A549 (cell line): ENCODE results near the gene PXDC1. TPM values are rescaled to one million over a fixed set of nuclear protein-coding genes. Genes with fewer than 3 reads are reported as not detected.

Experiments used
- ATAC-seq, 2 experiments: fragments of 200-7000 bp in 1 of 2; fragments of >200 bp in 1 of 2; cut with Nextera tagmentation in 1 of 2; cut with Tn5 transposase in 1 of 2; 3 replicates each; pipeline versions ENCODE4 v1.8.0 to v1.9.1; 2018 to 2020; ENCODE audit warnings: mild to moderate bottlenecking in 1 of 2, moderate library complexity in 1 of 2
- CTCF ChIA-PET: fragments of 300-600 bp; sonication (Branson Sonifier 250); formaldehyde crosslinking; extraction: SDS; loops from one replicate; lab custom pipeline; 2021; ENCODE audit warnings: antibody characterized with exemption, inconsistent platforms; lab: Yijun Ruan, JAX
- POLR2A ChIA-PET: fragments of 350-600 bp; formaldehyde crosslinking; extraction: SDS; loops from one replicate; lab custom pipeline; 2021; ENCODE audit warnings: antibody characterized with exemption, inconsistent platforms; lab: Yijun Ruan, JAX
- DNase-seq, 2 experiments: peaks; one replicate each; pipeline versions ENCODE4 v3.0.0 to v3.0.0-alpha.2; 2011 to 2016; ENCODE audit warnings: low read depth in 1 of 2, low spot score in 1 of 2
- FAIRE-seq: peaks from 2 replicates; lab custom pipeline; 2011; peaks lifted over from hg19 to GRCh38; lab: Jason Lieb, UNC
- H3K27ac ChIP-seq, 2 experiments: fragments of >200 bp; sonication (Bioruptor Twin); formaldehyde crosslinking; 3 replicates each; pipeline ENCODE4 v1.5.1; 2016 to 2017
- H3K4me1 ChIP-seq: fragments of >200 bp; sonication (Bioruptor Twin); formaldehyde crosslinking; 3 replicates; pipeline ENCODE4 v1.6.1; 2016
- H3K4me2 ChIP-seq: fragments of >200 bp; sonication (Bioruptor Twin); formaldehyde crosslinking; 3 replicates; pipeline ENCODE4 v1.6.1; 2016
- H3K4me3 ChIP-seq: fragments of >200 bp; sonication (Bioruptor Twin); formaldehyde crosslinking; 3 replicates; pipeline ENCODE4 v1.5.1; 2016
- H3K9me3 ChIP-seq: fragments of >200 bp; sonication (Bioruptor Twin); formaldehyde crosslinking; 3 replicates; pipeline ENCODE4 v1.6.1; 2016
- BHLHE40 ChIP-seq: IDR thresholded peaks from 2 replicates; pipeline ENCODE4 v1.6.1; 2012; ENCODE audit warnings: low read depth, low read length, inconsistent platforms
- CBX2 ChIP-seq: fragments of 200-600 bp; sonication (generic); IDR thresholded peaks from 2 replicates; pipeline ENCODE4 v1.6.1; 2016; ENCODE audit warnings: low read depth, mild to moderate bottlenecking, borderline replicate concordance
- CEBPB ChIP-seq, 2 experiments: fragments of >200 bp in 1 of 2; sonication (Bioruptor Twin) in 1 of 2; formaldehyde crosslinking in 1 of 2; IDR thresholded peaks; 2 replicates each; pipeline ENCODE4 v1.6.1; 2012 to 2016
- CHD2 ChIP-seq: fragments of 150-350 bp; IDR thresholded peaks from 2 replicates; pipeline ENCODE4 v1.6.1; 2014; ENCODE audit warnings: low read length; ENCODE audit not compliant: partially characterized antibody
- E2F6 ChIP-seq: IDR thresholded peaks from 2 replicates; pipeline ENCODE4 v1.6.1; 2012; ENCODE audit warnings: low read depth, borderline replicate concordance
- EHF ChIP-seq: fragments of 250-450 bp; sonication (Bioruptor Pico); IDR thresholded peaks from 2 replicates; pipeline ENCODE4 v1.5.0; 2020; ENCODE audit warnings: mild to moderate bottlenecking
- EP300 ChIP-seq, 2 experiments: fragments of >200 bp; sonication (Bioruptor Twin); formaldehyde crosslinking; IDR thresholded peaks; 2 replicates in 1 of 2; 3 replicates in 1 of 2; pipeline ENCODE4 v1.6.1; 2016 to 2017
- GATA3 ChIP-seq: IDR thresholded peaks from 2 replicates; pipeline ENCODE4 v1.6.1; 2012; ENCODE audit warnings: borderline replicate concordance
- HEYL ChIP-seq: fragments of 250-450 bp; sonication (Bioruptor Pico); IDR thresholded peaks from 2 replicates; pipeline ENCODE4 v1.8.0; 2021; ENCODE audit warnings: mild to moderate bottlenecking, moderate library complexity
- HOXB13 ChIP-seq: fragments of 250-450 bp; sonication (Bioruptor Pico); IDR thresholded peaks from 2 replicates; pipeline ENCODE4 v1.5.0; 2020; ENCODE audit warnings: low read depth, mild to moderate bottlenecking, moderate library complexity
- JUN ChIP-seq, 2 experiments: fragments of >200 bp; sonication (Bioruptor Twin); formaldehyde crosslinking; IDR thresholded peaks; 2 replicates in 1 of 2; 3 replicates in 1 of 2; pipeline ENCODE4 v1.6.1; 2016 to 2017
- MYC ChIP-seq: IDR thresholded peaks from 2 replicates; pipeline ENCODE4 v1.6.1; 2012; ENCODE audit warnings: mild to moderate bottlenecking, inconsistent platforms, low read length, improper control_type of control experiment, borderline replicate concordance
- NR3C1 ChIP-seq: fragments of >200 bp; sonication (Bioruptor Twin); formaldehyde crosslinking; IDR thresholded peaks from 3 replicates; pipeline ENCODE4 v1.6.1; 2017
- POLR2A ChIP-seq: IDR thresholded peaks from 2 replicates; pipeline ENCODE4 v1.6.1; 2012; ENCODE audit warnings: mild to moderate bottlenecking, low read length
- POLR2AphosphoS2 ChIP-seq: conservative IDR thresholded peaks from 2 replicates; pipeline ENCODE4 v1.6.1; 2012; ENCODE audit warnings: low read length, improper control_type of control experiment, inconsistent platforms
- RARB ChIP-seq: fragments of 250-450 bp; sonication (Bioruptor Pico); IDR thresholded peaks from 2 replicates; pipeline ENCODE4 v1.8.0; 2021; ENCODE audit warnings: mild to moderate bottlenecking, moderate library complexity
- RCOR1 ChIP-seq: fragments of 150-350 bp; IDR thresholded peaks from 2 replicates; pipeline ENCODE4 v1.6.1; 2014; ENCODE audit warnings: antibody characterized with exemption, low read length, low read depth
- REST ChIP-seq: fragments of 200-600 bp; sonication (generic); IDR thresholded peaks from 2 replicates; pipeline ENCODE4 v1.6.1; 2016; ENCODE audit warnings: antibody characterized with exemption, mild to moderate bottlenecking, moderate library complexity
- ZFP36 ChIP-seq: fragments of 450-650 bp; IDR thresholded peaks from 2 replicates; pipeline ENCODE4 v1.6.1; 2014; ENCODE audit warnings: borderline replicate concordance; ENCODE audit not compliant: partially characterized antibody
- ZSCAN20 ChIP-seq: fragments of 250-450 bp; sonication (Bioruptor Pico); IDR thresholded peaks from 2 replicates; pipeline ENCODE4 v1.8.0; 2022; ENCODE audit warnings: mild to moderate bottlenecking, moderate library complexity
- WGBS: methylation state at CpG from one replicate; pipeline ENCODE4 v1.1.6; 2017; ENCODE audit errors: missing lambda C conversion rate; 5-methylcytosine and 5-hydroxymethylcytosine counted together
- polyA plus RNA-seq, 4 experiments: library from polyadenylated mRNA; depleted of rRNA in 3 of 4; stranded (reverse); fragments of >200 nt; fragmentation: RNase III in 1 of 4; extraction: RNeasy Plus Mini Kit Qiagen cat#74134 plus additional on column Dnase treatment in 1 of 4; gene quantifications; 2 replicates in 3 of 4; 3 replicates in 1 of 4; pipeline ENCODE4 v1.2.3, GENCODE V29; 2011 to 2017
- TF ChIP-seq, protein P1 (sequence below): fragments of 450-650 bp; IDR thresholded peaks from 2 replicates; pipeline ENCODE4 v1.6.1; 2014; ENCODE audit warnings: antibody characterized with exemption
- TF ChIP-seq, protein P2 (sequence below): IDR thresholded peaks from 2 replicates; pipeline ENCODE4 v1.6.1; 2012
- TF ChIP-seq, protein P3 (sequence below): fragments of >200 bp; sonication (Bioruptor Twin); formaldehyde crosslinking; IDR thresholded peaks from 3 replicates; pipeline ENCODE4 v1.5.1; 2016

PXDC1 gene
- polyA plus RNA-seq, 2 of the 4 experiments (the other 2 are of a cell fraction): 2.5 to 6.6 TPM

DNA sequence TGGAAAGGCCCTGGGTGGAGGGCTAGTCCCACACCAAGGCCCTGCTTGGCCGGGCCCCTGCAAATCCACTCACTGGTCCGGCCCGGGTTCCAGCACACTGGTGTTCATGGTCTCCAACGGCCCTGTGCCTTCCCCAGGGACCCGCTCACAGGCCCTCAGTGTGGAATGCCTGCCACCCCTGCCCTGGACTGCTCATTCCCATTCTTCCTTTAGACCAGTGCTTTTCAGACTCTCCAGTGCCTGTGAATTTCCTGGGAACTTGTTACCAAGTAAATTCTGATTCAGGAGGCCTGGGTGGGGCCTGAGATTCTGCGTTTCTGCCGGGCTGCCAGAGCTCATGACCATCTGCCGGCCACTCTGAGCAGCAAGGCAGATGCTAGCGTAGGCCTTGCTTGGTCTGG lies 5.7 kb upstream of the PXDC1 start:
- no peak overlapping the region for H3K4me3 ChIP-seq
- DNase-seq (no peak), ATAC-seq (no peak), FAIRE-seq (no peak)
- TF ChIP-seq RCOR1 (no peak), BHLHE40 (no peak), ZFP36 (no peak)
- TF ChIP-seq, protein P1, sequence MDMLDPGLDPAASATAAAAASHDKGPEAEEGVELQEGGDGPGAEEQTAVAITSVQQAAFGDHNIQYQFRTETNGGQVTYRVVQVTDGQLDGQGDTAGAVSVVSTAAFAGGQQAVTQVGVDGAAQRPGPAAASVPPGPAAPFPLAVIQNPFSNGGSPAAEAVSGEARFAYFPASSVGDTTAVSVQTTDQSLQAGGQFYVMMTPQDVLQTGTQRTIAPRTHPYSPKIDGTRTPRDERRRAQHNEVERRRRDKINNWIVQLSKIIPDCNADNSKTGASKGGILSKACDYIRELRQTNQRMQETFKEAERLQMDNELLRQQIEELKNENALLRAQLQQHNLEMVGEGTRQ: no peak
- ChIA-PET CTCF (interaction anchor here (0.7 to 2.9 kb wide), 3 partner anchors 15 to 220 kb away, joined by 3 to 20 read pairs (median 9); partner anchors contain the start of gene FAM50B), POLR2A (no interaction called here)
- no peak overlapping the region for H3K4me2 ChIP-seq
- no peaks in the 10 kb centered on the region for H3K9me3 ChIP-seq
- 85% methylated on average over 9 of the region's 9 CpGs for WGBS
- H3K27ac ChIP-seq: peak overlapping the region in 1 of 2 experiments; percentile 37; a peak in 1 of 6 replicates
- peaks cover 17% of the 10 kb centered on the region for H3K4me1 ChIP-seq

DNA sequence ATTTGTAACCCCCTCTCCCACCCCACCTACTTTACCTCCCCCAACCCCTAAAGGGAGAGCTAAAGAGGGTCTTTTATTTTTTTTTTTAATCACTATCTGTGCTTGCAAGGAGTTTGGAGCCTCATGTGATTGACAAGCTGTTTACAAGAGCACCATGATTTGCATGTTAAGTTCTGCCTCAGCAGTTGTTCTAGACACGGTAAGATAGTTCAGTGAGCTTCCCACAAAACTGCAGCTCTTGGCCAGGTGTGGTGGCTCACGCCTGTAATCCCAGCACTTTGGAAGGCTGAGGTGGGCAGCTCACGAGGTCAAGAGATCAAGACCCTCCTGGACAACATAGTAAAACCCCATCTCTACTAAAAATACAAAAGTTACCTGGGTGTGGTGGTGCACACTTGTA lies 5.0 kb upstream of the PXDC1 start:
- ChIA-PET POLR2A (no interaction called here), CTCF (interaction anchor here (0.6 to 2.9 kb wide), 5 partner anchors 8 to 221 kb away, joined by 3 to 20 read pairs (median 9); partner anchors contain the start of gene FAM50B)
- Histone ChIP-seq H3K4me3 (no peak overlapping the region), H3K27ac (no peak overlapping the region), H3K9me3 (no peaks in the 10 kb centered on the region), H3K4me2 (no peak overlapping the region), H3K4me1 (peaks cover 17% of the 10 kb centered on the region)
- no peak for ATAC-seq
- WGBS: 84% methylated on average over 3 of the region's 3 CpGs
- no peak for TF ChIP-seq EP300 (IDR thresholded peaks at IDR 0.05)
- no peak for TF ChIP-seq RARB (CRISPR knock-in tag)
- no peak for TF ChIP-seq HEYL (CRISPR knock-in tag)
- TF ChIP-seq NR3C1: no peak
- no peak for TF ChIP-seq EHF (CRISPR knock-in tag)
- no peak for TF ChIP-seq MYC
- TF ChIP-seq ZSCAN20 (CRISPR knock-in tag): no peak
- no peak for TF ChIP-seq POLR2AphosphoS2
- TF ChIP-seq E2F6: no peak
- DNase-seq: no peak
- no peak for FAIRE-seq

- H3K4me1 ChIP-seq: peaks cover 17% of the 10 kb centered on the region
- no peak for TF ChIP-seq GATA3
- TF ChIP-seq NR3C1: no peak
- TF ChIP-seq HOXB13 (CRISPR knock-in tag): no peak
- no peak for TF ChIP-seq CEBPB (IDR thresholded peaks at IDR 0.05)
- TF ChIP-seq CHD2: no peak
- TF ChIP-seq JUN (IDR thresholded peaks at IDR 0.05): no peak
- no peak for TF ChIP-seq REST
- TF ChIP-seq POLR2A: no peak
- no peak for TF ChIP-seq CBX2
- TF ChIP-seq, protein P2, sequence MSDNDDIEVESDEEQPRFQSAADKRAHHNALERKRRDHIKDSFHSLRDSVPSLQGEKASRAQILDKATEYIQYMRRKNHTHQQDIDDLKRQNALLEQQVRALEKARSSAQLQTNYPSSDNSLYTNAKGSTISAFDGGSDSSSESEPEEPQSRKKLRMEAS: no peak
- TF ChIP-seq, protein P3, sequence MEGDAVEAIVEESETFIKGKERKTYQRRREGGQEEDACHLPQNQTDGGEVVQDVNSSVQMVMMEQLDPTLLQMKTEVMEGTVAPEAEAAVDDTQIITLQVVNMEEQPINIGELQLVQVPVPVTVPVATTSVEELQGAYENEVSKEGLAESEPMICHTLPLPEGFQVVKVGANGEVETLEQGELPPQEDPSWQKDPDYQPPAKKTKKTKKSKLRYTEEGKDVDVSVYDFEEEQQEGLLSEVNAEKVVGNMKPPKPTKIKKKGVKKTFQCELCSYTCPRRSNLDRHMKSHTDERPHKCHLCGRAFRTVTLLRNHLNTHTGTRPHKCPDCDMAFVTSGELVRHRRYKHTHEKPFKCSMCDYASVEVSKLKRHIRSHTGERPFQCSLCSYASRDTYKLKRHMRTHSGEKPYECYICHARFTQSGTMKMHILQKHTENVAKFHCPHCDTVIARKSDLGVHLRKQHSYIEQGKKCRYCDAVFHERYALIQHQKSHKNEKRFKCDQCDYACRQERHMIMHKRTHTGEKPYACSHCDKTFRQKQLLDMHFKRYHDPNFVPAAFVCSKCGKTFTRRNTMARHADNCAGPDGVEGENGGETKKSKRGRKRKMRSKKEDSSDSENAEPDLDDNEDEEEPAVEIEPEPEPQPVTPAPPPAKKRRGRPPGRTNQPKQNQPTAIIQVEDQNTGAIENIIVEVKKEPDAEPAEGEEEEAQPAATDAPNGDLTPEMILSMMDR: no peak
- no peak overlapping the region for H3K27ac ChIP-seq
- ChIA-PET CTCF (interaction anchor here (0.6 to 2.9 kb wide), 7 partner anchors 8 to 222 kb away, joined by 3 to 20 read pairs (median 6); partner anchors contain the start of gene FAM50B), POLR2A (no interaction called here)
- no peak for FAIRE-seq
- ATAC-seq: no peak
- no peak overlapping the region for H3K4me3 ChIP-seq
- no peaks in the 10 kb centered on the region for H3K9me3 ChIP-seq
- no peak for DNase-seq
- 59% methylated on average over 11 of the region's 11 CpGs for WGBS
- no peak overlapping the region for H3K4me2 ChIP-seq
These were observed 4.4 kb upstream of the PXDC1 start for GRCh38 chr6:3755637-3756545.
